ENCODE results near the gene UBP1.

GRCh38 chr3:33392144-33392543 is 48.1 kb downstream of the UBP1 start:
- TF ChIP-seq POLR2A (IDR thresholded peaks at IDR 0.05), result no peak
- TF ChIP-seq CTCF (IDR thresholded peaks at IDR 0.05), result no peak
